Neuron (in vitro differentiated cells): Measurements from ENCODE around the gene NCMAP.
"Not testable (repeated sequence)": the region's sequence is repeated elsewhere in the genome, so short reads cannot be mapped to it uniquely, and the experiment has no call there.

Source experiments
- H2AFZ ChIP-seq: one replicate; pipeline ENCODE4 v1.6.1; 2013; ENCODE audit warnings: low read depth, mild to moderate bottlenecking, inconsistent platforms, low read length, moderate library complexity
- H3K27me3 ChIP-seq: one replicate; pipeline ENCODE4 v1.6.1; 2013; ENCODE audit warnings: low read length; ENCODE audit not compliant: insufficient read depth
- H3K36me3 ChIP-seq: one replicate; pipeline ENCODE4 v1.6.1; 2013; ENCODE audit warnings: low read length; ENCODE audit not compliant: insufficient read depth
- H3K4me1 ChIP-seq: one replicate; pipeline ENCODE4 v1.6.1; 2013; ENCODE audit warnings: low read length; ENCODE audit not compliant: insufficient read depth
- H3K4me3 ChIP-seq: 2 replicates; pipeline ENCODE4 v1.5.1; 2013; ENCODE audit warnings: mild to moderate bottlenecking, low read length, moderate library complexity
- H3K9me3 ChIP-seq: one replicate; pipeline ENCODE4 v1.6.1; 2013; ENCODE audit warnings: low read length

Gene NCMAP

DNA sequence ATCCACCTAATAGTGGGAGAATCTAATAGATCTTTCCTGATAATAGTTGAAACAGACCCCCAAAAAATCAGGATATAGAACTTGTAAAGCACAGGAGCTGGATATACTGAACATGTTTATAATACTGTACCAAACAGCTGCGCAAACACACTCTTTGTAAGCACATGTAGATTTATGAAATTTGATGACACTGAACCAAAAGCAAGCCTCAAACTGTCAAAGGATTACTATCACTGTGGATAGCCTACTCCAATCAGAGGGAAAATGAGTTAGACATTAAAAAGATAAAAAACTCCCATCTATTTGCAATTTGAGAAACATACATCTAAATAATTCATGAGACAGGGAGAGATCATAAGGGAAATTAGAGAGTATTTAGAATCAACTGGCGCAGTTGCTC, 27.1 kb upstream of the NCMAP start:
- Histone ChIP-seq H3K36me3 (no peaks in the 10 kb centered on the region), H2AFZ (no peak overlapping the region), H3K4me1 (no peaks in the 10 kb centered on the region), H3K9me3 (no peaks in the 10 kb centered on the region), H3K27me3 (peaks cover 2% of the 10 kb centered on the region), H3K4me3 (no peak overlapping the region)

DNA sequence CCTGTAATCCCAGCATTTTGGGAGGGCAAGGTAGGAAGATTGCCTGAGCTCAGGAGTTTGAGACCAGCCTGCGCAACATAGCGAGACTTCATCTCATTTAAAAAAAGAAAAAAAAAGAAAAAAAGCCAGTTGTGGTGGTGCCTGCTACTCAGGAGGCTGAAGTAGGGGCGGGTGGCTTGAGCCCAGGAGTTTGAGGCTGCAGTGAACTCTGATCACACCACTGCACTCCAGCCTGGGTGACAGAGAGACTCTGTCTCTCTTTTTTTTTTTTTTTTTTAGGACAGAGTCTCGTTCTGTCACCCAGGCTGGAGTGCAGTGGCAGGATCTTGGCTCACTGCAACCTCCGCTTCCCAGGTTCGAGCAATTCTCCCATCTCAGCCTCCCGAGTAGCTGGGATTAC, 26.6 kb upstream of the NCMAP start:
- H3K27me3 ChIP-seq, H3K9me3 ChIP-seq, H3K4me1 ChIP-seq, H2AFZ ChIP-seq, H3K36me3 ChIP-seq, H3K4me3 ChIP-seq: not testable (repeated sequence)

DNA sequence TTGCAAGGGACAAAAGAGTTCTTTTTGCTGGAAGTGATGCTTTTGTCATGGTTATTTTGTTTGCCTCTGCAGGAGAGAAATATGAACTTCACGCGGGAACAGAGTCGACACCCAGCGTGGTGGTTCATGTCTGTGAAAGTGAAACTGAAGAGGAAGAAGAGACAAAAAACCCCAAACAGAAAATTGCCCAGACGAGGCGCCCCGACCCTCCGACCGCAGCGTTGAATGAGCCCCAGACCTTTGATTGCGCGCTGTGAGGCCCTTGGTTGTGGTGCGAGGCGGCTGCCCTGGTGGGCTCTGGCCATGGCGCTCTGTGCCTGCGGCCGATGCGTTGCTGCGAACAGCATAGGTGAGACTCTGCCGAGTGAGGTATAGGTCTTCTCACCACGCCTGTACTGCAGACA, 20.9 kb upstream of the NCMAP start:
- Histone ChIP-seq H3K9me3 (peaks cover 2% of the 10 kb centered on the region), H3K27me3 (peaks cover 14% of the 10 kb centered on the region), H3K36me3 (no peaks in the 10 kb centered on the region), H3K4me3 (no peak overlapping the region), H2AFZ (no peak overlapping the region), H3K4me1 (no peaks in the 10 kb centered on the region)

DNA sequence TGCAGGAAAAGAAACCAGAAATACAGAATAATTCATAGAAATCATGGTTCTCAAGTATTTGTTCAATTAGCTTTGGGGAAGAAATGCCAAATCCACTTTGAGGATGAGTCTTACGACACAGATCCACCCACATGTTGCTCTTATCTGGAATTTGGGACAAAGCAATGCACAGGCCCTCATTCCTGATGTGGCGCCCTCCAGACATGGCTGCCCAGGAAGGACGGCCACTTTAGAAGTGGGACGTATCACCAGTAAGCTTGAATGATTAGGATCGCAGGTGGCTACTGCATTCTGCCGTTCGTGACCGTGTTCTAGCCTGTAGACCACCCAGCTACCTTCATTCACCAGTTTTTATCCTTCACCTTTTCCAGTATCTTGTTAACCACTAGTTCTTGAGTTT, 20.1 kb upstream of the NCMAP start:
- no peak overlapping the region for H2AFZ ChIP-seq
- H3K4me1 ChIP-seq: no peaks in the 10 kb centered on the region
- H3K36me3 ChIP-seq: no peaks in the 10 kb centered on the region
- H3K27me3 ChIP-seq: peaks cover 21% of the 10 kb centered on the region
- H3K4me3 ChIP-seq: no peak overlapping the region
- peaks cover 2% of the 10 kb centered on the region for H3K9me3 ChIP-seq

DNA sequence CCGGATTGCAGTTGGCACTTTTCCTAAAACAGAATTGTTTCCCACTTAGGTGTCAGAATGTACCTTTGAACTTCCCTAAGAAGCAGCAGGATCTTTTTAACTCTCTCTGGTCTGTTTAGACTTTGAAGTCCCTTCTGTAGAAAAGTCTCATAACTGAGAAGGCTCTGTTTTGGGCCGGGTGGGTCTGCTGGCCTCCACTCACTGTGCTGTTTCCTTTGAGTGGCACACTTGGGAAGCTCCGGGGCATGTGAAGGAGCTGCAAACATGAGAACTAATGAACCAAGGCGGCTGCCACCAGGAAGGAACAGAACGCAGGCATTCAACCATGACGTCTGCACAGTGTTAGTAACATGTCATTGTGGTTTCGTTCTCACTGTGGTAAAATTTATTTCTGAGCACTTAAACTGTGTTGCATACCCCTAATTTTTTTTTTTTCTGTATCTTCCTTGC, 19.5 kb upstream of the NCMAP start:
- peaks cover 4% of the 10 kb centered on the region for H3K4me1 ChIP-seq
- H2AFZ ChIP-seq: no peak overlapping the region
- peaks cover 21% of the 10 kb centered on the region for H3K27me3 ChIP-seq
- H3K9me3 ChIP-seq: peaks cover 2% of the 10 kb centered on the region
- no peaks in the 10 kb centered on the region for H3K36me3 ChIP-seq
- H3K4me3 ChIP-seq: no peak overlapping the region

- Histone ChIP-seq H2AFZ (no peak overlapping the region), H3K9me3 (no peaks in the 10 kb centered on the region), H3K4me3 (no peak overlapping the region), H3K36me3 (no peaks in the 10 kb centered on the region), H3K4me1 (peaks cover 4% of the 10 kb centered on the region), H3K27me3 (peaks cover 25% of the 10 kb centered on the region)
Observed at GRCh38 chr1:24540051-24540905, 15.6 kb upstream of the NCMAP start.

DNA sequence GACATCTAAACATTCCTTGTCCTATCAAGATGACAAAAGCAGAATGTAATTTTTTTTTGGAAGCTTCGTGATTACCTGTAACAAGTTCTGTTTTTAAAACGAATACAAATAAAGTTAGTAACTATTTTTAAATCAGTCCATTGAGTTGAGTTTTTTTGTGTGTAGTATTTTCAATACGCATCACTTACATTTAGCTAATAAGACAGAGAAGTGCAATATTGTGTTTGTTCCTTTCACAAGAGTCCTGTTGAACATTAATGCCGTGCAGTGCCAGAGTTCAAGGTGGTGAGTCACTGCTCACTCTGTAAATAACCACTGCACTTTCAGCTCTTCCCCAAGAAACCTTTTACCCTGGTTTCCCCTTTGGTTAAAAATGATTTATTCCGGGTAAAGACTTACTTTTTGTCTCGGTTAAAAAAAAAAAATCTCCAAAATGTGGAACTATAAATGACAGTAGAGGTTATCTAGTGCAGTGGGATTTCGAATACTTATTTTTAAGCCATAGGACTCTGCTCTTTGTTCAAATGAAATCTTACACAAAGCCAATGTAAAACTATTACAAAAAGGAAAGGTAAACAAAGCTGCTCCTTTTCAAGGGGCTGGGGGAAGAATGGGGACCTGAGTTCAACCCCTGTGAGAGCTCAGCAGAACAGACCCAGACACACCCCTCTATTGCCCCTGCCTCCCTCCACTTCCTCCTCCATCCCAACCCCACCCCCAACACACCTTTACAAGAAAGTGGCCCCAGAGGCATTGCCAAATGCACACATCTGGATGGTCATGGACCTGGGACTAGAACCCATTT, 14.8 kb upstream of the NCMAP start:
- H3K36me3 ChIP-seq: no peaks in the 10 kb centered on the region
- no peak overlapping the region for H2AFZ ChIP-seq
- H3K9me3 ChIP-seq: no peaks in the 10 kb centered on the region
- H3K4me1 ChIP-seq: peaks cover 4% of the 10 kb centered on the region
- peaks cover 26% of the 10 kb centered on the region for H3K27me3 ChIP-seq
- no peak overlapping the region for H3K4me3 ChIP-seq

- Histone ChIP-seq H3K4me1 (peaks cover 4% of the 10 kb centered on the region), H2AFZ (no peak overlapping the region), H3K27me3 (peaks cover 27% of the 10 kb centered on the region), H3K4me3 (no peak overlapping the region), H3K9me3 (no peaks in the 10 kb centered on the region), H3K36me3 (no peaks in the 10 kb centered on the region)
Observed at GRCh38 chr1:24541711-24542346, 14.1 kb upstream of the NCMAP start.

DNA sequence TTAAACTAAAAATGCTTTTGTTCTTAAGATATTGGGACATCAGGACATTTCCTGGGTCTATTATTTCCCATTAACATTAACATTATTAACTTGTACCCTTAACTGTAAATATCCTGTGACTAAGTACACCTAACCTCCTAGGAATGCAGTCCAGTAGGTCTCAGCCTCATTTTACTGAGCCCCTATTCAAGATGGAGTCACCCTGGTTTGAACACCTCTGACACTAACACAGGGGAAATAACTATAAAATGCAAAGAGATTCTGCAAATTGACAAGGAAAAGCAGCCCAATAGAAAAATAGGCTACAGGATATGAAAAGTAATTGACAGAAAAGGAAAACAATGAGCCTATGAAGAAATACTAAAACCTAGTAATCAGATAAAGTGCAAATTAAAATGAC, 11.6 kb upstream of the NCMAP start:
- H2AFZ ChIP-seq: no peak overlapping the region
- H3K4me1 ChIP-seq: peaks cover 4% of the 10 kb centered on the region
- no peak overlapping the region for H3K4me3 ChIP-seq
- no peaks in the 10 kb centered on the region for H3K36me3 ChIP-seq
- peaks cover 25% of the 10 kb centered on the region for H3K27me3 ChIP-seq
- no peaks in the 10 kb centered on the region for H3K9me3 ChIP-seq

DNA sequence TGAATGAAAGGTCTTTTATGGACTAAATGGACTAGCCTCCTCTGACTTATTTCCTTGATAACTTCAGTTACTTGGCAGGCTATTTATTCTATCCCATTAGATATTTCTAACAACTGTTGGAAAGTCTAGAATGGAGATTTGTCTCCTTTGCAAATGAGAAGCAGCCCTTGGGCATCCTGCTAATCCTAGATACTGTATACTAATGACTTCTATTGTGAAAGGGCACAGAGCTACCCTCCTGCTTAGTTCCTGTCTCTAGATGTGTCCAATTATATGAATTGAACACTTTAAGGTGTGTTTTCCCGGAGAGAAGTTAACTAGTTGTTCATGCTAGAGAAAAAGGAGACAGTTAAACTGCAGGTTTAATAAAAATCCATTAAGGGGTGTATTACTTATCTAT, 10.2 kb upstream of the NCMAP start:
- Histone ChIP-seq H3K27me3 (peaks cover 15% of the 10 kb centered on the region), H3K36me3 (no peaks in the 10 kb centered on the region), H3K4me1 (peaks cover 4% of the 10 kb centered on the region), H3K4me3 (no peak overlapping the region), H2AFZ (no peak overlapping the region), H3K9me3 (no peaks in the 10 kb centered on the region)

DNA sequence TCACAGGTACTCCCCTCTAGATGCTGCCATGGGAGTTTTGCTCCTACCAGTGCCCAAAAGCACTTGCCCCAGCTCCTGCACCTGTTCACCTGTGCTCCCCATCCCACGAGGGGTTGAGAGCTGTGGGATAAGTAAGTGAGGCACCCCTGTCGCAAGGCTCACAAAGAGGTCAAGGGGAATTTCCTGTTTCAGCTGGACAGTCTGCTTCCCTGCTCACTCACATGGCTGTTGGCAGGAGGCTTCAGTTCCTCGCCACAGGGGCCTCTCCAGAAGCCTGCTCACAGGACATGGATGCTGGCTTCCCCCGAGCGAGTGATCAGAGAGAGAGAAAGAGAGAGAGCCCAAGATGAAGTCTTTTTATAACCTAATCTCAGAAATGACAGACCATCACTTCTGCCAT, 8.7 kb upstream of the NCMAP start:
- peaks cover 6% of the 10 kb centered on the region for H3K4me1 ChIP-seq
- H2AFZ ChIP-seq: no peak overlapping the region
- H3K27me3 ChIP-seq: peaks cover 11% of the 10 kb centered on the region
- H3K4me3 ChIP-seq: no peak overlapping the region
- H3K36me3 ChIP-seq: no peaks in the 10 kb centered on the region
- H3K9me3 ChIP-seq: no peaks in the 10 kb centered on the region

DNA sequence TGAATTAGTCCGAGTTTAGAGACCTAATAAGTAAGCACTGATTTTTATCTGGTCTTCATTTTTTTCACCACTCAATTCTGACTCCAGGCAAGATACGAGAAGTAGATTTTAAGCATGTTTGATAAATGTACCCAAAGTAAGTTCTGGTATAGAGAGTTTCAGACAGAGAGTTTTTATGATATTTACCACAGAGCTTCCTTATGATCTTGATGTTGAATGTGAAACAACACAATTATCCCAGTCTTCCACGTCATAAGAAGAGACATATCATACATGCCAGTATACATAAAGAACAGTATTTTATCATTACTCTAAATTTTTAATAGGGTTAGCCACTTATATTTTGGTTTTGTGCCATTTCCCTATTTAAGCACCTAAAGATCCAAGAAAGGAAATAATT, 7.8 kb upstream of the NCMAP start:
- Histone ChIP-seq H2AFZ (no peak overlapping the region), H3K36me3 (no peaks in the 10 kb centered on the region), H3K27me3 (peaks cover 11% of the 10 kb centered on the region), H3K4me1 (peaks cover 10% of the 10 kb centered on the region), H3K4me3 (no peak overlapping the region), H3K9me3 (no peaks in the 10 kb centered on the region)

GRCh38 chr1:24549210-24549609, 6.7 kb upstream of the NCMAP start:
- not testable (repeated sequence) for H3K4me3 ChIP-seq, H2AFZ ChIP-seq, H3K9me3 ChIP-seq, H3K4me1 ChIP-seq, H3K36me3 ChIP-seq
- peaks cover 15% of the 10 kb centered on the region for H3K27me3 ChIP-seq
